ENCODE measurements around the gene CHIC2. TPM values are rescaled to one million over a fixed set of nuclear protein-coding genes. Genes with fewer than 3 reads are reported as not detected.

Gene CHIC2
- total and polyA plus RNA-seq, 7 donors, result 17.6 to 34.6 (median 22.8) TPM

DNA sequence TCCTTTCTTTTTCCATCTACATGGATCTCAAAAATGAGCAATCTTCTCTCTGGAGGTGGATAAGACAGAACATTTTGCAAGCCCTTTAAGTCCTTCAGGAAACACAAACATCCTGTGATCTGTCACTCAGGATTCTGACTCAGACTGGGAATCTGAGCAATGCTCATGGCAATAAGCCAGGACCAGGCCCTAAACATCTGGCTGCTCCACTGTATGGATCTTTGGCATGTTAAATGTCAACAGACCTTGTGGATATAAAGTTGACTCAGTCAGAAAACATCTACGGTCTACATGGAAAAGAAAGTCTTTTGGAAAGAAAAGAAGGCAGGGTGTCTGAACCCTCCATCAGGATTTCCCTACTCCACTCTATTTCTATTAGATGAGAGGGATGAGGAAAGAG lies 17.8 kb upstream of the CHIC2 start:
- TF ChIP-seq POLR2AphosphoS5 (IDR thresholded peaks at IDR 0.05) (no peak), POLR2A (IDR thresholded peaks at IDR 0.05) (no peak), EP300 (IDR thresholded peaks at IDR 0.05) (no peak)
- TF ChIP-seq, protein P1, sequence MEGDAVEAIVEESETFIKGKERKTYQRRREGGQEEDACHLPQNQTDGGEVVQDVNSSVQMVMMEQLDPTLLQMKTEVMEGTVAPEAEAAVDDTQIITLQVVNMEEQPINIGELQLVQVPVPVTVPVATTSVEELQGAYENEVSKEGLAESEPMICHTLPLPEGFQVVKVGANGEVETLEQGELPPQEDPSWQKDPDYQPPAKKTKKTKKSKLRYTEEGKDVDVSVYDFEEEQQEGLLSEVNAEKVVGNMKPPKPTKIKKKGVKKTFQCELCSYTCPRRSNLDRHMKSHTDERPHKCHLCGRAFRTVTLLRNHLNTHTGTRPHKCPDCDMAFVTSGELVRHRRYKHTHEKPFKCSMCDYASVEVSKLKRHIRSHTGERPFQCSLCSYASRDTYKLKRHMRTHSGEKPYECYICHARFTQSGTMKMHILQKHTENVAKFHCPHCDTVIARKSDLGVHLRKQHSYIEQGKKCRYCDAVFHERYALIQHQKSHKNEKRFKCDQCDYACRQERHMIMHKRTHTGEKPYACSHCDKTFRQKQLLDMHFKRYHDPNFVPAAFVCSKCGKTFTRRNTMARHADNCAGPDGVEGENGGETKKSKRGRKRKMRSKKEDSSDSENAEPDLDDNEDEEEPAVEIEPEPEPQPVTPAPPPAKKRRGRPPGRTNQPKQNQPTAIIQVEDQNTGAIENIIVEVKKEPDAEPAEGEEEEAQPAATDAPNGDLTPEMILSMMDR (IDR thresholded peaks at IDR 0.05), result no peak
- peaks cover 0 to 9% (median 5%) of the 10 kb centered on the region in 4 donors for H3K4me1 ChIP-seq
- no peak overlapping the region for H3K27ac ChIP-seq
- no peaks in the 10 kb centered on the region for H3K9me3 ChIP-seq
- H3K27me3 ChIP-seq, result no peaks in the 10 kb centered on the region
- intact Hi-C loops (cut with DNase I), result no loop called here
- H3K36me3 ChIP-seq, result no peaks in the 10 kb centered on the region
- DNase-seq, result no peak
- no peak overlapping the region for H3K4me3 ChIP-seq
- WGBS, 2 donors, result 4 to 50% methylated on average over 1 of the region's 1 CpG

DNA sequence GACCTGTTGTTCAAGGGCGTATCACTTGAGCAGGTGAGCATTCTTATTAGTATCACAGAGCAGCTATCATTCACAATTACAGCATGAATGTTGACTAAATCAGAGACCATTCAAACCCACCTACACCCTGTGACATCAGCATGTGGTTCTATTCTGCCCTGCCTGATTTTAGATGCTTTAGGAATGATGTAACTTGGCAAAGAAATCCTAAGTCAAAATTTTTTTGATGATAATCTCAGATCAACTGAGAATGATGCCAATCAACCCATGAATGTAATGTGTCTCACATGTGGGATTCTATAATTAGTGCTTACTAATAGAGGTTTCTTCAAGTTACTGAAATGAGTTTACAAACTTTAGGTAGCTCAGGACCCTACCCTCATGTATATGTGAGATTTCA lies 13.4 kb upstream of the CHIC2 start:
- WGBS, 2 donors, result 92 to 97% methylated on average over 1 of the region's 1 CpG
- peaks cover 0 to 9% (median 5%) of the 10 kb centered on the region in 4 donors for H3K4me1 ChIP-seq
- no peak for DNase-seq
- H3K27me3 ChIP-seq, result no peaks in the 10 kb centered on the region
- TF ChIP-seq POLR2AphosphoS5 (IDR thresholded peaks at IDR 0.05) (no peak), EP300 (IDR thresholded peaks at IDR 0.05) (no peak), POLR2A (IDR thresholded peaks at IDR 0.05) (no peak)
- TF ChIP-seq, protein P1 (IDR thresholded peaks at IDR 0.05), result no peak
- intact Hi-C loops (cut with DNase I), result no loop called here
- H3K4me3 ChIP-seq, result no peak overlapping the region
- H3K27ac ChIP-seq, result no peak overlapping the region
- no peaks in the 10 kb centered on the region for H3K36me3 ChIP-seq
- no peaks in the 10 kb centered on the region for H3K9me3 ChIP-seq

- H3K4me3 ChIP-seq, result no peak overlapping the region
- no peaks in the 10 kb centered on the region for H3K36me3 ChIP-seq
- intact Hi-C loops (cut with DNase I), result no loop called here
- TF ChIP-seq POLR2A (IDR thresholded peaks at IDR 0.05) (no peak), POLR2AphosphoS5 (IDR thresholded peaks at IDR 0.05) (no peak), EP300 (IDR thresholded peaks at IDR 0.05) (no peak)
- TF ChIP-seq, protein P1 (IDR thresholded peaks at IDR 0.05), result no peak
- H3K9me3 ChIP-seq, result no peaks in the 10 kb centered on the region
- no peaks in the 10 kb centered on the region for H3K27me3 ChIP-seq
- no peak for DNase-seq
- H3K27ac ChIP-seq, result no peak overlapping the region
- H3K4me1 ChIP-seq, result peaks cover 0 to under 1% (median 0%) of the 10 kb centered on the region in 4 donors
Measured at GRCh38 chr4:54076673-54077072, 12.3 kb upstream of the CHIC2 start.

DNA sequence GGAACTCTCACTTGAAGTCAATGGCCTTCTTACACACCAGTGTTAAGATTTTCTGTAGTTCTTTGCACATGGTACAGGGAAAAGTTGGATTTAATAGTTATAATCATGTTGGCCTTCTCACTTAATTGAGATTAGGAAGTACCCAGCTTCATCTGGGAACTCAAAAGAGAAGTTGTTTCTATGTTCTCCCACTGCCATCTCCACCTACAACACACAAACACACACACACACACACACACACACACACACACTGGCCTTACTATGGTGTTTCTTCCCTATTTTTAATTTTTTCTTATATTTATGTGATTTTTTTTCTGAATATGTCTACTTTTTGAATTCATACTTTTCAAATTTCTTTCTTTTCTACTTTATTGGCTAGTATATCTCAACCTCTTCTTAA lies 10.0 kb upstream of the CHIC2 start:
- H3K27me3 ChIP-seq, result no peaks in the 10 kb centered on the region
- no peaks in the 10 kb centered on the region for H3K9me3 ChIP-seq
- no peak overlapping the region for H3K4me3 ChIP-seq
- no peak overlapping the region for H3K27ac ChIP-seq
- H3K4me1 ChIP-seq, result no peaks in the 10 kb centered on the region
- no peaks in the 10 kb centered on the region for H3K36me3 ChIP-seq
- intact Hi-C loops (cut with DNase I), result no loop called here
- no peak for DNase-seq
- TF ChIP-seq POLR2A (IDR thresholded peaks at IDR 0.05) (no peak), EP300 (IDR thresholded peaks at IDR 0.05) (no peak), POLR2AphosphoS5 (IDR thresholded peaks at IDR 0.05) (no peak)
- TF ChIP-seq, protein P1 (IDR thresholded peaks at IDR 0.05), result no peak

GRCh38 chr4:54073271-54073880 lies 9.0 kb upstream of the CHIC2 start:
- Histone ChIP-seq H3K4me1 (no peaks in the 10 kb centered on the region), H3K27ac (no peak overlapping the region), H3K4me3 (no peak overlapping the region), H3K36me3 (no peaks in the 10 kb centered on the region), H3K27me3 (no peaks in the 10 kb centered on the region), H3K9me3 (no peaks in the 10 kb centered on the region)
- intact Hi-C loops (cut with DNase I), result no loop called here
- TF ChIP-seq POLR2A (IDR thresholded peaks at IDR 0.05) (no peak), EP300 (IDR thresholded peaks at IDR 0.05) (no peak), POLR2AphosphoS5 (IDR thresholded peaks at IDR 0.05) (no peak)
- TF ChIP-seq, protein P1 (IDR thresholded peaks at IDR 0.05), result no peak
- 95 to 96% methylated on average over 2 of the region's 2 CpGs for WGBS, 2 donors
- no peak for DNase-seq
